Measurements from ENCODE around the gene HM13. TPM values are rescaled to one million over a fixed set of nuclear protein-coding genes. Genes with fewer than 3 reads are reported as not detected.

Gene HM13
- total and polyA plus RNA-seq, 2 of the 4 experiments (the other 2 are of a cell fraction) = 53.2 to 203 TPM

DNA sequence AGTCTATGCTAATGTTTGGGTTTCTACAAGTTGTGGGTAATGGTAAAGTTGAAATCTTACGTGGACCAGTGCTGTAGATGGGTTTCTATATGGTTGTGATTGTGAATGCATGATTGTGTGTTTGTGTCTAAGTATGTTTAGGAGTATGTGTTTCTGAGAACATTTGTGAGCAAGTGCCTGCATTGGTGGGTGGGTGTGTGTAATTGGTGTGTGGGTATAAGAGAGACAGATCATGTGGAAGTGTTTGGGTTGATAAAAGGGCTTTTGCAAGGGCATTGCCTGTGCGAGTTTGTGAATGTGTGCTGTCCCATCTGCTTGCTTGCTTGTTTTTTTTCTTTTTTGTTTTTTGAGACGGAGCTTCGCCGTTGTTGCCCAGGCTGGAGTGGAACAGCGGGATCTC lies 65.0 kb downstream of the HM13 start:
- no peak overlapping the region for H4K8ac ChIP-seq (ENCODE audit: low read depth in 2 of 2, low read length in 2 of 2)
- H3K23ac ChIP-seq (ENCODE audit: low read depth, low read length) = no peak overlapping the region
- H3K4me2 ChIP-seq (ENCODE audit: low read depth, low read length) = no peak overlapping the region
- H3K27me3 ChIP-seq (ENCODE audit: control insufficient read depth, insufficient read depth, low read length) = no peaks in the 10 kb centered on the region
- dilution Hi-C loops (cut with HindIII; ENCODE audit: low sequenced_read_pairs, unreplicated experiment) (no loop called here), in situ Hi-C loops (cut with MboI; ENCODE audit: low sequenced_read_pairs) (no loop called here), intact Hi-C loops (cut with micrococcal nuclease) (no loop called here)
- H2AFZ ChIP-seq (replicated peaks; ENCODE audit: low read length, poor library complexity) = no peak overlapping the region
- H4K91ac ChIP-seq (ENCODE audit: insufficient read depth, low read depth, low read length) = no peak overlapping the region
- no peak overlapping the region for H3K9ac ChIP-seq (ENCODE audit: low read depth, low read length)
- H3K56ac ChIP-seq (ENCODE audit: extremely low read depth, insufficient read depth, low read length) = no peak overlapping the region
- CTCF ChIA-PET = interaction anchor here (0.6 kb wide), 1 partner anchor 10 kb away, joined by 3 read pairs; no protein-coding TSS in a partner anchor
- no peaks in the 10 kb centered on the region for H3K9me3 ChIP-seq (ENCODE audit: control insufficient read depth, insufficient read depth, low read length)
- no peak overlapping the region for H3K14ac ChIP-seq (replicated peaks; ENCODE audit: low read depth, low read length)
- H2AK9ac ChIP-seq (replicated peaks; ENCODE audit: low read depth, low read length, poor library complexity) = no peak overlapping the region
- ATAC-seq (ENCODE audit: low read depth) (no peak), DNase-seq (no peak)
- no peak overlapping the region for H2BK120ac ChIP-seq (ENCODE audit: low read depth, low read length)
- WGBS, 2 experiments (ENCODE audit: extremely low coverage in 2 of 2, insufficient read length in 1 of 2) = 100% methylated on average over 1 of the region's 6 CpGs; no CpG with 5 or more reads in 1 of the 2 experiments
- no peaks in the 10 kb centered on the region for H3K9me1 ChIP-seq (ENCODE audit: insufficient read depth, low read length)
- no peak overlapping the region for H2AK5ac ChIP-seq (ENCODE audit: low read depth, low read length)
- POLR2A ChIA-PET (ENCODE audit: unreplicated experiment) = no interaction called here
- H2BK15ac ChIP-seq (ENCODE audit: low read depth, low read length) = no peak overlapping the region
- no peak overlapping the region for H3K4ac ChIP-seq (ENCODE audit: low read depth, low read length)
- no peaks in the 10 kb centered on the region for H3K79me1 ChIP-seq (ENCODE audit: low read depth in 1 of 2, low read length in 2 of 2)
- no peak overlapping the region for H2BK5ac ChIP-seq (ENCODE audit: low read depth, low read length, poor library complexity, severe bottlenecking)
- no peak overlapping the region for H3K27ac ChIP-seq (ENCODE audit: insufficient read depth, low read length)
- no peak overlapping the region for H3K4me3 ChIP-seq (ENCODE audit: insufficient read depth, low read depth, low read length)
- TF ChIP-seq CHD1 (IDR thresholded peaks at IDR 0.05; ENCODE audit: low read depth, low read length) (no peak), NFE2L2 (IDR thresholded peaks at IDR 0.05; ENCODE audit: low read depth, low read length) (no peak)
- BruUV-seq (replicated peaks) = no TSS peak
- H3K4me1 ChIP-seq (ENCODE audit: control insufficient read depth, insufficient read depth, low read length) = no peaks in the 10 kb centered on the region
- H2BK20ac ChIP-seq (ENCODE audit: low read depth, low read length) = no peak overlapping the region
- no peak overlapping the region for H3K18ac ChIP-seq (ENCODE audit: low read depth, low read length)
- H3K36me3 ChIP-seq (ENCODE audit: control insufficient read depth, insufficient read depth, low read length) = no peaks in the 10 kb centered on the region
- no peaks in the 10 kb centered on the region for H4K20me1 ChIP-seq (ENCODE audit: insufficient read depth, low read length)
- no peak overlapping the region for H4K5ac ChIP-seq (ENCODE audit: low read depth, low read length)

Data from IMR-90 (cell line).